Ecto neural progenitor cell (in vitro differentiated cells): ENCODE results near the gene ELFN2.

ENCODE experiments used
- DNase-seq: peaks from one replicate; pipeline ENCODE4 v3.0.0-alpha.2; 2018; ENCODE audit warnings: low spot score

Gene ELFN2

DNA sequence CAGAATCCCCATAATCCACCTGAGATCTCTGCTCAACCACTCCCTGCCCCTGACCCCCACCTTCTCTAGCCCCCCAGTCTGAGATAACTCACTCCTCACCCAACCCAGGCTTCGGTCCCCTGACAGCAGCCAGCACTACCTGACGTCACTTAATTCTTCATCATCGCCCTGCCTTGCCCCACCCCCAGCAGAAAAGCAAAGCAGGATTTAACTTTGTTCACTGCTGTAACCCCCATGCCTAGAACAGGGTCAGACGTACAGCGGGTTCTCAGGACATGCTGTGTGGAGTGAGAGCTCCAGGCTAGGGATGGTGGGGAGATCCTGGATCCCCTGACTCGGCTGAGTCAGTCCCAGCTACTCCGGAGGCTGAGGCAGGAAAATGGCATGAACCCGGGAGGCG is 45.8 kb downstream of the ELFN2 start:
- DNase-seq: no peak

DNA sequence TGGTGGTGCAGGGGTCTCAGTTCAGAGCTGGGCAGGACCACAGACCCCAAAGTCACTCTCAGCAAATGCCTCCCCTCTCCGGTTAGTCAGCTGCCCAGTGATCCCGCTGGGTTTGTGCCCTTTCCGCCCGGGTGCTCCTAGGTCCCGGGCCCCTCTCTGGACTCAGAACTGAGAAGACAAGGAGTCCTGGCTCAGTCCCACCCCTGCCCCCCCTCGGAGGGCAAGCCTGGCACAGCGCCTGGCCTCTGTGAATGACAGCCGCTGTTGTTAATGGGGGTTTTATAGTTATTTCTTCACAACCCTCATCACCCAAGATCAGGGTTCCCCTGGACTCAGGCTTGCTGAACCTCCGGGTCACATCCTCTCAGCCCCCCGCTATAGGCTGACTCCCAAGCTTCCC is 47.6 kb downstream of the ELFN2 start:
- DNase-seq: no peak

DNA sequence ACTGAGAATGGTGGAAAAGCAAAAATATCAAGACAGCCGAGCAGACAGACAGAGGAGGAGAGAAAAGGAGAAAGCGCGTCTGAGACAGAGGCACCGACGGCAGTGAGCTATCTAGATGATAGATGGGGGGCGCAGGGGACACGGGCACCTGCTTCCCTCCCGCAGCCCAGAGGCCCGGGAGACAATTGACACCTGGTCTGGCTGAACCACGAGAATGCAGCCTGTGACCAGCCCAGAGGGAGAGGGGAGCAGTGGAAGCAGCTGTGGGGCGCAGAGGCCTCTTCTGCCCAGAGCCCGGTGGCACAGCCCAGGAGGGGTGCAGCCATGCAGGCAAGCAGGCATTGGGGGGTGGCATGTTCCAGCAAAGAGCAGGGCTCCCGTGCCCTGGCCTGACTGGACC is 48.2 kb downstream of the ELFN2 start:
- no peak for DNase-seq

DNA sequence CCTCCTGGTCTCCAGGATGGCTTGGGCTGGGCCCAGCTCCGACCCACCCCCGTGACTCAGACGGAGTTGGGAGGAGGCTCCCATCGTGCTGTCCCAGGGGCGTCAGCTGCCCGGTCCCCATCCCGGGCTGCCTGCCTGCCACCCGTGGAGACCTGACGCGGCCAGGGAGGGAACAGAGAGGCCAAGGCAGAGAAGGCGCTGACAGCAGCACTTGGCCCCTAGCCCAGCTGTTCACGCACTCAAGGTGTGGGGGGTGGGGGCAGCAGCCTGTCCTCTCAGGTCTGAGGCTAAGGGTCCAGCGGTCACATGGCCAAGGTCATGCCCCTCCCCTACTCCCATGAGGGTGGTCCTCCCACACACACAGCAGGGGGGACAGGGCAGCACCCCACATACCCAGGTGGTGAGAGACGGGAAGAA is 48.6 kb downstream of the ELFN2 start:
- no peak for DNase-seq

DNA sequence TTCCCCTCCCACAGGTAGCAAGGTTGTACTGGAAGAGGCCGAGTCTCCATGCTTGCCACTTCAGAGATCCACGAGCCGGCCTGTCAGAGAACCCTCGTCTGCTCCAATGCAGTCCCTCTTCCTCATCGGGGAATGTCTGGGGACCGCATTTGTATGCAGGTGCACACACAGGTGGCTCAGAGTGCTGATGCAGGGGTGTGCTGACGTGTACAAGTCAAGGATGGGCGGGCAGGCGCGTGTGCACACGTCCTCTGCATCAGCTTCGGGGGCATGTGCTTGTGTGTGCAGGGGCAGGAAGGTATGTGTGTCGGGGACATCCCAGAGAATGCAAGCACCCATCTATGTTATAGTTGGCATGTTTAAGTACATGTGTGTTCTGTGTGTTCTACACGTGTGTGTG is 49.4 kb downstream of the ELFN2 start:
- DNase-seq: no peak

DNA sequence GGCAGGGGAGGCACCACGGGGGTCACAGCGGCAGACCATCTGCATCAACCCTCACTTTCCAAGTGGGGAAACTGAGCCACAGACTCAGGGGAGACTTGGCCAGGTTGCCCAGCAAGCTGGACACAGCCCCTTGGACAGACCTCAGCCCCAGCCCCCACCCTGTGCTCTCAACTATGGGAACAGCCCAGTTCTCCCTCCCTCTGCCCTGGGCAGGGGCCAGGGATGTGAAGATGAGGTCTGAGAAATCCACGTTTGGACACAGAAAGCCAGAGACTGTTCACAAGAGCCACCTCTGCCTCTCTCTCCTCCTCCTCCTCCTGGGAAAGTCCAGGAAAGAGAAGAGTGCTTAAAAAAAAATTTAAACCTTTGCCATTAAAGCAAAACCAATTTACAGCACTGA is 50.1 kb downstream of the ELFN2 start:
- no peak for DNase-seq

DNA sequence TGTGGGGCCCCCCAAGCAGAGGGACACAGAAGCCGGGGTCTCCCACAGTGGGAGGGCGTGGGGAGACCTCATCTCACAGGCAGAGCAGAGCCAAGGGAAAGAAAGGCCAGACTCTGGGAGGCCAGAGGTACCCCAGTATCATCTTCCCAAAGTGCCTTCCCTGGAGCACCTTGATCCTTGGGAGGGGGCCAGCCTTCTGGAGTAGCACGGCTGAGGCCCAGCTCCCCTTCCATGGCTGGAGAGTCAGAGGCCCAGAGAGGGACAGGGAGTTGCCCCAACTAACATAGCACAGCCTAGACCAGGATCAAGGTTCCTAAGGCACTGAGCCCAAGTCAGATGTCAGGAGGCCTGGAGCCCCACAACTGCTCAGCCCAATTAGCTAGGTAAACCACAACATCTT is 50.6 kb downstream of the ELFN2 start:
- no peak for DNase-seq

DNA sequence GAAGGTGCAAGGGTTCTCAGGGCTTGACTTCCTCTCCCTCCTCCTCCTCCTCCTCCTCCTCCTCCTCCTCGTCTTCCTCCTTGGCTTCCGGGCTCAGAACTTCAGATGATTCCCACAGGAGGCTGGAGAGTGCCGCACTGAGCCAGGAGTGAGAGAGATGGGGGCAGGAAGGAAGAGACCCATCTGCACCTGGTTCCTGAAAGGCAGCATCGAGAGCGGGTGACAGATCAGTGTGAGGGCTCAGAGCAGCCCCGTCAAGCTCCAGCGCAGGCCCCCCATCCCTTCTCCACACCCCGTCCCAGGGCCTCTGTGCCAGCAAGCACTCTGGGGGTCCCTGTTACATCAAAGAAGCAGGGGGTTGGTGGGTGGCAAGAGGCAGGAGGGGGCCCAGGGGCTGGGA is 51.5 kb downstream of the ELFN2 start:
- no peak for DNase-seq

DNA sequence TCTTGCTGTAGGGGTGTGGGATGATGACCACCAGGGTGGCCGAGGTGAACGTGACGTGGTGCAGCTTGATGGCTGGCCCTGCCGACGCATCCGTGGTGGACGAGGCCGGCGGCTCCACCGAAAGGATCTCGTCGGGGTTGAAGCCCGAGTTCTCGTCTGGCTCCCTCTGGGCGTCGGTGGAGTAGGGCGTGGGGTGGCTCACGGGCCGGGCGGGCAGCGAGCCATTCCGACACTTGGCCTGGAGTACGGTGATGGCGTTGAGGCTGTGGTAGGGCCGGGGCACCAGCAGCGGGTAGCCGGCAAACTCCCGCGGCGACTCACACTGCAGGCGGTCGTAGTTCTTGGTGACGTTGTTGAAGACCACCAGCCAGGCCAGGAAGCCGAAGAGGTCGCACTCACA is 52.7 kb downstream of the ELFN2 start:
- DNase-seq: no peak

DNA sequence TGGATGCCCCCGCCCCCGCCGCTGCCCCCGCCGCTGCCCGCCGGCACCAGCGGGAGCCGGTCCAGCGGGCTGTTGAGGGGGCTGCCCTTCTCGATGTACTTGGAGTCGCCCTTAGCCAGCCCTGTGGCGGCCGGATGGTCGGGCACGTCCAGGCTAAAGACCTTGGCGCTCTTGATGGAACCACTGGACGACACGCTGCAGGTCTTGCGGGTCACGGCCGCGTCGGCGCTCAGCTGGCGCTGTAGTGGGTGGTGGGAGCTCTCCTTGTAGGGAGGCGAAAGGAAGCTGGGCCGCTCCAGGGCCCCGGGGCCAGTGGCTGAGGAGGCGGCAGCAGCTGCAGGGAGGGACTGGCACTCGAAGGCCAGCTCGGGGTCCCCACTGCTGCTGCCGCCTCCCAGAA is 53.8 kb downstream of the ELFN2 start:
- no peak for DNase-seq

DNA sequence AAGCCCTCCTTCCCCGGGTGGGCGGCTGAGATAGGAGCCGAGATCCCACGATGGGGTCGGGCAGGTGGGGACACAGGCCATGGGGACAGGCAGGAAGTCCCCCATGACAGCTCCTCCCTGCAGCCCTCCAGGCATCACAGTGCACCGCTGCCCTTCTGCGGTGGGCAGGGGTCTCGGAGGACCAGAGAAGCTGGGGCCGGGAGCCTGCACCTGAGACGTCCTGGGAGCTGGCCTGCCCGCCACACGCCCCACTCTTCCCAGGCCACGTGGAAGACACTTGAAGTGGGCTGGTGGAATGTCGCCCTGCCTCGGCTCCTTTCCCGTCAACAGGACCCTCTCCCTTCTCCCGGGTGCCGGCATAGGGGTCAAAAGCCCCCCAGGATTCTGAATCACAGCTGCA is 55.4 kb downstream of the ELFN2 start:
- no peak for DNase-seq

DNA sequence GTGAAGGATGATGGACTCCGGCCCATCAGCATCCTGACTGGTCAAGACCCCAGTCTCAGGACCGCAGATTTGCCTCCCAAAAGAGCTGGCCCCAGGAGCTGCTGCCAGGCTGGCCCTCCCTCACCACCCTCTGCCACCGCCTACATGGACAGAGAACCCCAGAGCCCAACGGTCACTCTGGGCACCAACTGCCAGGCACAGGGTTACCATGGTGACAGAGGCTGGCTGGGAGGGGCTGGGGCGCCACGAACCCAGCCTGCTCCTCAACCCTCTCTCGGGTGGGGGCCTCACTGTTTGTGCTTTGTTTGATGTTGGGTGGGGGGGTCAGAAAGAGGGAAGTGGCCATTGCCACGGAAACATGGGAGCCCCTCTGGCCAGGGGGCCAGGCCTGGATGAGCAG is 55.8 kb downstream of the ELFN2 start:
- DNase-seq: no peak

DNA sequence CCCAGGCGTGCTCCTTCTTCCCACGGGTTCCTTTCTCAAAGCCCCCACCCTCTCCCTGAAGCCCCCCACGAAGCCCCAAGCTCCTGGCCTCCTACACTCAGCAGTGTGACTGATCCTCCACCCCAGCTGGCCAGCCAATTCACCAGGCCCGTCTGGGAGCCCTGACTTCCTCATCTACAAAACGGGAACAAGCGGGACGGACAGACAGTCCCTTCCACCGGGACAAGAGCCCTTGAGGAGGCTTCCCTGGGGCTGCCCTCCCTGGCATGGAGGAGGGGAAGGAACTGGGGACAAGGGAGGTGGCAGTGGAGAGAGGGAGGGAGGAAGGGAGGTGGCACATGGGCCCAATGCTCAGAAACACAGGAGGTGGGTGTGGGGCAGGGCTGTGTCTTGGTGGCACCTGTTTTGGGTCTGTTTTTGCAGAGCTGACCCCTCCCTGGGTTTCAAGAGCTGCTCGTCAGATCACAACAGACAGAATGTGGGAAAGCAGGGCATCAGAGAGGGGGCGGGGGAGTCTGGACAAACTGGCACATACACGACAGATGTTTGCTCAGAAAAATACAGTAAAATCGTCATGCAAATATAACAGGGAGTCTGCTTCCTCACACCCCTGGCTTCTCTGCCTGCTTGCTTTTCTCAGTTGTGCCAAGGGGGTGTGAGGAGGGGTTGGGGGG is 56.8 kb downstream of the ELFN2 start:
- DNase-seq: no peak

DNA sequence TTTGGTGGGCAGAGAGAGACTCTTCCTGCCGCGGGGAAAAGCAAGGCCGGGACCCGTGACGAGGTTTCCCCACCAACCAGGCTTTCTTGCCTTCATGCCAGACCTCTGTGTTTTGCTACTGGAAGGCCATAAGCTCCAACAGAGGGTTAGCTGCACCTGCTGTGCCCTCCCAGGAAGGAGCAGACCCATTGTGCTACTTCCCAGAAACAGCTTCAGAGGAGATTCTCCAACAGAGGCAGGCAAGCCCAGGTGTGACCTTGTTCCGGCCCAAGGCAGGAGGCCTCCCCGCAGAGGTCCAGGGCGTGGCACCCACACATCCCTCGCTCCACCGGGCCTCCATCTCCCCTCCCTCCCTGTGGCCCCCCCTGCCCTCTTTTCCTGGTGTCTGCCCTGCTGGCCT is 57.8 kb downstream of the ELFN2 start:
- no peak for DNase-seq

DNA sequence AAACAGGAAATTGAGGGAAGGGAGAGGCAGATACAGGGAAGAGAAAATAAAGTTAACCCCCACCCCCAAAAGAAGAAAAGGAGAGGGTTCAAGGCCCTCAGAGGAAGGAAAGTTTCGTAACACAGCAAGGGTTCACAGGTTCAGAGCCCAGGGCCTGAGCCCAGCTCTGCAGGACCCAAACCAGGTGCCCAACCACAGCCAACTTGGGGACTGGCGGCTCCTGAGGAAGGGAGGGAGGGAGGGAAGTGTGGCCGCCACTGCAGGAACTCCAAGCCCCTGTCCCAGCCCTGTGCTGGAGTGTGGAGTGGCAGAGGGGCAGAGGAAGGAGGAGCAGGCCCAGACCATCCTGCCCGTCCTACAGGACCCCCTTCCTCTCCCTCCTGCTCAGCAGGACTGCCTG is 59.2 kb downstream of the ELFN2 start:
- DNase-seq: no peak

DNA sequence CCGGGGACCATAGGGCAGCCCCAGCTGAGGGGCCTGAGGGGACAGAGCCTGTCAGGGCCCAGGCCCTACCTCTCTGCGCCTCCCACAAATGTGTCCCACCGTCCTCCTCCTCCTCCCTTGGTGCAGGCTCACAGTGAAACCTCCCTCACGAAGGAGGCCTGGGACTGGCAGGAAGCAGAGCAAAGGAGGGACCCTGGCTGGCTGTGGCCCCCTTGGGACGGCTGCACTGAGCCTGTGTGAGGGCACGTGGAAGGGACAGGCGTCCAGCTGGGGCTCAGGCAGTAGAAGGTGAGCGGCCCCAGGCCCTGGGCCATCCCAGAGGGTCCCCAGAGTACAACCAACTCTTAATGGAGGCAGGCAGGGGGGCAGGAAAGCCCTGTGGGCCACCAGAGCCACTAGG is 60.7 kb downstream of the ELFN2 start:
- DNase-seq: no peak

DNA sequence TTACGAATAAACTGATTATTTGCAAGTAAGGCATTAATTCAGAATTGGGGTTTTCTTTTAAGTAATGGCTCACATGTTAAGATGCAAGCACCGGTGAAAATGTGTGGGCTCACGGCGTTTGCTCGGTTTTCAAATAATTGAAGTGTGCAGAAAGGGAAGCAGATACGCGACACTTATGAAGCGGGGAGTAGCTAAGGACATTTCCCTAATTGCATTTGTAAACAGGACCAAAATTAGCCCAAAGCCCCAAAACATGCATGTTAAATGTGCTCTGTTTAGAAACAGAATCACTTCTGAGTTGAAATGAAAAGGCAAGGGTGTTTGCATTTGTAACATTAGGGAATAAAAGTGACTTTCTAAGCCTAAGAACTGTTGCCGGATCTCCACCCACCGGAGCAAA is 61.3 kb downstream of the ELFN2 start:
- DNase-seq: no peak

DNA sequence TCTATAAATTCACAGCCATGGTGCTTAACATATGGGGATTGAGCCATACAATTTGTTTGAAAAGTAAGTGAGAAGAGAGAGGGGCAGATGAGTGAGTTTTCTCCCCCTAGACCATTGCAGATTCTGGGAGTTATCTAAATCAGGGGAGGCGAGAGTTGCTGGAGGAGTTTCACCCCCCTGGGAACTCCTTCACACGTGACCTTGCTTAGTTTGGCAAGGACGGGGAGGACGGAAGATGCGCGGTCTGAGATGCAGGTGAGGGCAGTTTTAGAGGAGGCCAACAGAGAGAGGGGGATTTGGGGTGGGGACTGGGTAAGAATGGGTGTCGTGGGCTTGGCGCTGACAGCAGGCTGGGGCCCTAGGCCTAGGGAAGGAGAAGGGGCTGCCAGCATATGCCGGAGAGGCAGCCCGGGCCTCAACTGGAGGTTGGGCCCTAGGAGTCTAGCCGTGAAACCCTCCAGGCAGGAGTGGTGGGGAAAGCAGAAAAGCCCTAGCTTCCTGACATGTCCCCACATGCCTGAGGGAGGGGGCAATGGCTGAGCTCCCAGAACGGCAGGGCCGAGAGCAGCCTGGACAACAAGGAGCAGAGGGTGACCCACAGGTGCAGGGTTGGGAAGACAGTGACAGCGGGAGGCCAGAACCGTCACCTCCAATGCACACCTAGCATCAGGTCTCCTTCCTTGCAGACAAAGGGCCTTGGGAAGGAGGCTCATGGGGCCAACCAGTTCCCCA is 63.9 kb downstream of the ELFN2 start:
- no peak for DNase-seq

DNA sequence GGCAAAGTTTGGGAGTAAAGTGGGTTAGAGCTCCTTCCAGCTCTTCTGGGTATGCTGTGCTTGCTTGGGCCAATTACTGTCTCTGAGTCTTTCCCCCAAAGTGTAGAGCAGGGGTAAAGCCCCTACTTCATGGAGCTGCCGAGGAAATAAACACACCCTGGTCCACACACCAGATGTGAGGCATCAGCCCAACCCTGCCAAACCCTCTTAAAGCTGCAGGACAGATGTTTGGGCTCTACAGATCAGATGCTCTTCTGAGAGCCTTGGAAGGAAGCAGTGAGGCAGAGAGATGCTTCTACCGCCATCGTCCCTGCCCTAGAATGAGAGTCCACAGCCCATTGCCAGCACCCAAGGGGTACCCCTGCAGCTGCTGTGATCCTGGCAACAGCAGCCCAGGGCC is 64.7 kb downstream of the ELFN2 start:
- no peak for DNase-seq

DNA sequence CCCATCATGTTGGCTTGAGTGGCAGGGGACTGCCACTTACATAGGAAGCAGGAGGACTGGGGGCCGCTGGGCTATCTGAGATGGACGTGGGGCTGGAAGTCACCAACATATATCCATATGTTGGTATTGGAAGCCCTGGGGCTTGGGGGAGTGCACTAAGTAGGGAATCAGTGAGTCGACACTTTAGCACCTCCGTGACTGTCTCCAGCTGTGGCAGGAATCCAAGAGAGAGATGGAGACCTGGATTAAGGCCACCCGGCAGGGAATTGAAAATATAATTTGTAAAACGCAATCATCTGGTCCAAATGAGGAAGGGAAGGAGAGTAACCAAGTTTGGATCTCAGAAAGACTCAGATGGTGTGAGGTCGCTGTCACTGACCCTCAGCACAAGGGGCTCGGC is 68.4 kb downstream of the ELFN2 start:
- no peak for DNase-seq

DNA sequence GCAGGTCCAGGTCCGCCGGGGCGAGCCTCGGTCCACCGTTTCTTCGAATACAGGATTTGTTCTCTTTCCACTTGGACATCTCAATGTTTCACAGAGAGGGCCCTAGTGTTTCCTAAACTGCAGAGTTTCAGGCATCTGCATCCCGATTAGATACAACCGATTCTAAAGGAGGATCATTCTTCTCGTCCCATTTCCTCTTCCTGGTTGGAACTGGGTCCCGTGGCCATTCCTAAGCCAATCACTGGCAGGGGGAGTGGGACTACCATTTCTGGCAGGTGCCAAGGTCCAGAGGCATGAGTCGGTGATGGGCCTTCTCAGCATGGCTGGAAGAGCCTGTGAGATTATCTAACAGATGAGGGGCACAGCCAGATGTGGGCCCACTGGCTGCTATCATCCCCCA is 68.9 kb downstream of the ELFN2 start:
- DNase-seq: no peak

DNA sequence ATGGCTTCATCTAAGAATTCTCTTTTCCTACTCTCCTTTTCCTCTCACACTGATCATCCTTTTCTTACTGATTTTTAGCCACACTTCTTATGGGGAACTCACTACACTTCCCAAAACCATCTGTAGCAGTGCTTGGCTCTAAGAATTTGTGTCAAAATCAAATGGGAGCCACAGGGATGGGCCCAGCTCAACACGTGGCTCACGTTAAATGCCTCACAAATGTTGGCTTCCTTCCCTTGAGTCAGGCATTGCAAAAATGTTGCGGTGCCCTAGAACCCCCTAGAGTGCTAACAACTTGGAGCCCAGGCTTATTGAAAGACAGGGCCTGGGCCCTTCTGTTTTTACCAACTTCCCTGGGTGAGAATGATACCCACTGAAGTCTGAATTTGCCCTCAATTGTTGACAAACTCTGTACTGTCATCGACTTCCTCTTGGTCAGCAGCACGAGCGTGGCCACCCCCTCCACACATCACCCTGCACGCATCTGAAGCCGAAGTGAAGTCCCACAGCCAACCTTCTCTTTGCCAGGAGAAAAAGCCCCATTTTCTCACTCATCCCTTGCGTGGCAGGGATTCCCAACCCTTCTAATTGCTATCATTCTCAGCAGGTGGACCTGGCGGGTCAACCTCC is 69.7 kb downstream of the ELFN2 start:
- DNase-seq: no peak

DNA sequence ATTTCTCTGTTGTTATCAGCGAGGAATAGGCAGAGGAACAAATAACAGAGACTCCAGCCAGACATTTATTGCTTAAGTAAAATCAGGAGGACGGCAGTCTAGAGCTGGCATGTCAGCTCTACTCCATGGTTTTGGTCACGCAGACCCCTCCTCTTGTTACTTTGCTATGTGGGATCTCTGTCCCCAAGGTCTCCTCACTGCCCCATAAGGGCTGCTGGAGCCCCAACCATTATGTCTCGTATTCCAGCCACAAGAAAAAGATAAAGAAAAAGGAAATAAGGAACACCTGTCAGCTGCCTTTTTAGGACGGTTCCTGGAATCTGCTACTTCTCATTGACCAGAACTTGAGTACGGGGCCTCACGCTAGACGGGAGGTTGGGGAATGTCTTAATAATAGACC is 70.4 kb downstream of the ELFN2 start:
- DNase-seq: no peak

DNA sequence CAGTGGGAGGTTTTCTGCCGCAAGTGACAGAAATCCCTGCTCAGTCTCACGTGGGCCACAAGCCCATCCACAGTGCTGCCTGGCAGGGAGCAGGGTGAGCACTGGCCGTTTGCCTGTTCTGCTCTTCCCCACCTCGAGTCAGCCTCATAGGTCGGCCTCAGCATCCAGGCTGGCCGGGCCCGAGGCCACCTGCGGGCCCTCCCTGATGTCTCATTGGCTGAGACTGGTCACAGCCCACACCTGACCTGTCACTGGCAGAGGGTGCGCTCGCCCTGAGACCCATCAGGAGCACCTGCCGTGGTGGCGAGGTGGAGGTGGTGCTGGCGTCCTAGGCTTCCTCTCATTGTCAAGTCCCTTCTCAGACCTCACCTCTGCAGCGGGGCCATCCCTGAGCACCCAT is 72.1 kb downstream of the ELFN2 start:
- DNase-seq: no peak
